NCI-H524 (cell line): ENCODE measurements around the gene DPP6.

ENCODE experiments used
- DNase-seq, 2 experiments: peaks; one replicate each; lab custom pipeline; 2025; lab: John Stamatoyannopoulos, UW

The DPP6 gene

DNA sequence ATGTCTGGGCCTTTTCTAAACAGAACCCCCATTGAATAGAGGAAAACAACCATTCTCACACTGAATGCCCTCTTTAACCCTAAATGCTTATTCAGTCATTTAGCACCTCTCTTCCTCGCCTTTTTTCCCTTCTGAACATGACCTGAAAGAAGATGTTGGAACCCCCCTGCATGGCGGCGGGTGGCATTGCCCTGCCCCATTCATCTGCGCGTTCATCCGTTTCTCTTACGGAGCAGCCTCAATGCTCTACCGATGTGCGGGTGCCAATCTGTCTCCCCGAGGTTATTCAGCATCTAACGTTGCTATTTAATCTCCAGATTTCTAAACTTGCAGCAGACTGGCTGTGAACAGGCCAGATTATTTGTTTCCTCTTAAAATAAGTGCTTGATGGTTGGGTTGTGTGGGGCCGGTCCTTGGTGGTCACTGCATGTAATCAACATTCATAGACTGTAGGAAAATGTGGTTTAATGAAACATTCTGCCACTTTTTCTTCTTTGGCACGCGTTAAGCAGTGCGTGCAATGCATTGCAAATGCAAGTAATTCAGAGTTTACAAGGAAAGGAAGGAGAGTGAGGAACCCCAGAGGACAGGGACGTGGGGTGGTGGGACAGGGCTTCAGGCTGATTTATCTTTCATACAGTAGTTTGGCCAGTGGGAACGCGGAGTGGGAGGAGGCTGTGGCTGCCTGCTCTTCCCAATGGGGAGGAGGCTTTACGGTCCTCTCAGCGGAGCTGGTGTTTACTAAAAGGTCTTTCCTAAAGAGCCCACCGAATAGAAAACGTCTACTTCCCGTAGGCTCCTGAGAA lies 286.7 kb downstream of the DPP6 start:
- no peak for DNase-seq

DNA sequence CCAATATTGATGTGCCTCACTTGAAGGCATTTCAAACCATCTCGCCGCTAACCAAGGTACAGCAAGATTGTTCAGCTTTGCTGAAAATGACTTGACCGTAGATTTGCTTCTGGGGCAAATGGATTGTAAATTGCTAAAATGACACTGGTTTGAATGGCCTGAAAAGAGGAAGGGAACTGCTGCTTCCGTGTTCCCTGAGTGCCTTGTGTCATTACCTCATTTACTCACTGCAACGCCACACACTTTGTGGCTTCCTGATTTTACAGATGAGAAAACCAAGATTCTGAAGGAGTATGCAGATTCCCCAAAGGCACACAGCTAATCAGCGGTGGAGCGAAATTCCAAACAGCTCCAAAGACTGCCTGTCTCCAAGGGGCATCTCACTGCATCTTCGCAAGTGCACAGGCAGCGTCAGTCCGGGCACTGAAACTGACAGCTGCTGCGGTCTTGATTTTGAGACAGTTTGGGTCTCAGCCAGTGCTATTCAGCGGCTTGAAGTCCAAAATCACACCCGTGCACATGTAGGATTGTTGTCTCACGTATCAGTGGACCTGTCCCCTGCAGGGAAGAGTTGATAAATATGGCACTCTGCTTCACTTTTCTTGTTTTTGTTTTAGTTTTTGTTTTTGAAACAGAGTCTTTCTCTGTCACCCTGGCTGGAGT lies 290.9 kb downstream of the DPP6 start:
- DNase-seq: peak in 1 of 2 experiments; percentile 37

DNA sequence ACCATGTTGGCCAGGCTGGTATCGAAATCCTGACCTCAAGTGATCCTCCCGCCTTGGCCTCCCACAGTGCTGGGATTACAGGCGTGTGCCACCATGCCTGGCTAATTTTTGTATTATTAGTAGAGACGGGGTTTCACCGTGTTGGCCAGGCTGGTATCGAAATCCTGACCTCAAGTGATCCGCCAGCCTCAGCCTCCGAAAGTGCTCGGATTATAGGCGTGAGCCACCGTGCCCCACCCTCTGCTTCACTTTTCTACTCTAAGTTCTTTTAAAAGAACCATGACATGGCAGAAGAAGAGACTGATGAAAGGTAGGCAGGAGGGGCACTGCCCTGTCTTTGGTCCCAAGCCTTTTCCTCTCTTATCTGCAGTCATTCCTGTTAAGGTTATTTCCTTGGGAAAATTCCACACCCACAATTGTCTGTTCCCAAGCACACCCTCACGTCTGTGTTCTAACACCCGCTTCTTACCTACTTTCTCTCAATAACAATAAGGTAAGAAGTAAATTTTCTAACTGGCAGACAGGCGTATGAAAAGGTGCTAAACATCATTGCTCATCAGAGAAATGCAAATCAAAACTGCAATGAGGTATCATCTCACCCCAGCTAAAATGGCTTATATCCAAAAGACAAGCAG lies 291.7 kb downstream of the DPP6 start:
- no peak for DNase-seq

DNA sequence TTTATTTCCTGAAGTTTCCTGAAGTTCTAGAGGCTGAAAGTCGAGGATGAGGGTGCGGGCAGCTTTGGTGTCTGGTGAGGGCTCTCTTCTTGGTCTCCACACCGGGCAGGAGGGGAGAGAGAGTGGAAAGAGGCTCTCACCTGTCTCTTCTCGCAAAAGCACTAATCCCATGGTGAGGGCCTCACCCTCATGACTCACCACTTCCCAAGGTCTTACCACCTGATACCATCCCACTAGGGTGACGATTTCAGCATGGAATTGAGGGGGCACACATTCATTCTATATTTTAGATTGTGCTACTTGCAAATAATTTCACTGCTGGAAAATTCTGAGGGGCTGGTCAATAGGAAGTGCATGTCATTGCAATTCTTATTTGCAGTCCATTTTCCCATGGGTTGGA lies 292.9 kb downstream of the DPP6 start:
- DNase-seq: no peak

DNA sequence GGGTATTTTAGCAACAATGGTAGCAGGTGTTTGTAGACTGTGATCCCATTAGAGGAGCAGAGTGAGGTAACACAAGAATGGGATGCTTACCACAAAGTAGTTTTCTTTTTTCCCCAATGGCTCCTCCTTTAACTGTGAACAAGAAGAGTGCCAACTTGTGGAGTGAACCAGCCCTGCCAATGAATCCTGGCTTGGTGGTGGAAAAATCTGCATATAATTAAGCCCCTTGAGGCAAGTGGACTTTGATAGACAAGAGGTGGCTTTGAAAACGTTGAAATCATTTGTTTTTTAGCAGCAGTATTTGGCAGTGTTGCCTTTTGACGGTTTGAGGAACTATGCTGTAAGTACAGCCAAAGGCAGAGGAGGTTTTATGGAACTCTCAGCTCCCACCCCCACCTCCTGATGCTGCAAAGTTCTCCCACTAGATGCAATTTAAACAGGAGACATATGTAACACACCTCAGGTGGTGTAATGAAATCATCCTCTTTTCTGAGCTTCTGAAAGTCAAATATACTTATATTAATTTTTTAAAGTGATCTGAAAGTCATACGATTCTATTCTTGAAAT lies 295.6 kb downstream of the DPP6 start:
- no peak for DNase-seq

DNA sequence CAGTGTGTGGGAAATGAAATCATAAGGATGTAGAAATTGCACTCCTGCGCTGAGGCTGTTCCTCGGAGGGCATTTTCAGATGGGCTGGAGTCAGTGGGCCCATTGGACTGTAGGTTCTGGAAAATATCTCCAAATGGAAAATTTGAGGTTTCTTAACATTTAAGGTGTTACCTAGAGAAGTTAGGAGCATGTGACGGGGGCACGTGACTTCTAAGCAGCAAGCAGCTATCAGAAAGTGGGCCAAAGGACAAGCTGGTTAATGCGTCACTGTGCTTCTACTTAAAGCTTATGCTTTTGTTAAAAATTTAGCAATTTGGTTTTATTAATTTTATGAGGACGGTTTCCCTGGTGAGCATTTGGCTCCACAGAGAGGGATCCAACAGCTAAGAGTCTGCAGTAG lies 298.7 kb downstream of the DPP6 start:
- DNase-seq: no peak

DNA sequence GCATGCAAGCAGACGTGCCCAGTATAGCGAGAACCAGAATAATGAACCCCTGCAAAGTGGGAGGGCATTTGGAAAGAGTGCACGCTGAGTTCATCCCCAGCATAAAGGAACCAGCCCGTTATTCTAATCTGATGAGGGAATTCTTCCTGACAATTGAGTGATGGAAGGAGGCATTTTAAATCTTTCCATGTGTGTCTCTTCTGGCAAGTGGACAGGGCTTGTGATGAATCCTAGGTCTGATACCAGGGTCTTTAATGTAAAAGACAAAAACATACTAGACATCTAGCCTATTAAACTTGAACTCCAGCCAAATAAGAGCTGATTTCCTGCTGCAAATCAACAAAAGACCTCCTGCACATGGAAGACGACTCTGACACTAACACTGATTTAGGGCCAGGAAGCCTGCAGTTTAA lies 301.2 kb downstream of the DPP6 start:
- DNase-seq: no peak

- DNase-seq: no peak
These were observed 312.0 kb downstream of the DPP6 start for GRCh38 chr7:154364170-154364569.

- no peak for DNase-seq
These were observed 319.2 kb downstream of the DPP6 start for GRCh38 chr7:154371424-154371823.

- peak in 1 of 2 experiments; percentile 9 for DNase-seq
These were observed 319.9 kb downstream of the DPP6 start for GRCh38 chr7:154372011-154372601.

- no peak for DNase-seq
These were observed 321.8 kb downstream of the DPP6 start for GRCh38 chr7:154373956-154374355.

DNA sequence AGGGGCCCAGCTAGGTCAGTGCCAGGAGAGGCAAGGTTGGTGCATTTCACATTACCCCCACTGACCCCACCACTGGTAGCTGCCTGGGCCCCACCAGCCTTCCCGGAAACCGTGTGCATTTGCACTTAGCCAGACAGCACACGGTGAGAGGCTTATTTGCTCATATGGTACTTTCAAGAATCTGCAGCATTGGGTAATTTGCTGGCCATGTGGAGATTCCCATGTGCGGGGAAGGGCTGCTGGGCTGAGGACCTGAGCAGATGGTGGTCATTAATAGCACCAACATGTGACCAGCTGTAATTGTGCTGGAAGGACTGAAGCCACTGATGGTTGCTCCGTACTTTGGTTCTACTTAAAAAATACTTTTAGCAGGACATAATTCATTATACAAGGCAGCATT lies 323.8 kb downstream of the DPP6 start:
- peak; percentile 72 to 93 for DNase-seq

- DNase-seq: no peak
These were observed 328.6 kb downstream of the DPP6 start for GRCh38 chr7:154380771-154381170.

GRCh38 chr7:154383045-154383444 lies 330.8 kb downstream of the DPP6 start:
- no peak for DNase-seq

DNA sequence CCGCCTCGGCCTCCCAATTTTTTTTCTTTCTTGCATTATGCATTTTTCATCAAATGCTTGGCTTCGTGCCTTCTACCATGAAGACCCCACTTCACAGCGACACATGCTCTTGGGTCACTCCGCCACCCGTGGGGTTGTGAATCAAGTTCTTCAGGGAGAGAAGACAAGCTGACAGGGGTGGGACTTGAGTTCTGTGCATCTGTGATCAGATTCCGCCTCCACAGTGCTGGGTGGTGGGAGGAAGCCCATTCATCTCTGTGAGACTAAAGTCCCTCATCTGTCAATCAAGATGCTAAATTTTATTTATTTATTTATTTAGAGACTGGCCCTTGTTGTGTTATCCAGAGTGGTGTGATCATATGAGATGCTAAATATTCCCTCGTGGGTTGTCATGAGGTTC lies 333.0 kb downstream of the DPP6 start:
- no peak for DNase-seq

DNA sequence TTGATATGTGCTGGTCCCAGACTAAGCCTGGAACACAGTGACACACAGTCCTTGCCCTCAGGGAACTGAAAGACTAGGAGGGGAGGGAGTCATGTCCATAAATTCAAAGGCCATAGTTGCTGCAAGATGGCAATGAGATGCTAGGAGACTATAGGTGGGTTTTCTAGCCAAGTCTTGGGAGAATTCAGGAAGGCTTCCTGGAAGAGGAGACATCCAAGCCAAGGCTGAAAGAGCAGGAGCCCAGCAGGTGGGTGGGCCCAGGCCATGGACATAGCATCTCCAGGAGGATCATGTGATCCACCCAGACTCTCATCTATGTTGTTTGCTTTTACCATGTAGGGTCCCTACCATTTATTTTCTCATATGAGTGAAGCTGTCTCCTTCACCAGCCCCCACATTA lies 335.1 kb downstream of the DPP6 start:
- DNase-seq: no peak

- no peak for DNase-seq
These were observed 336.2 kb downstream of the DPP6 start for GRCh38 chr7:154388412-154388811.

DNA sequence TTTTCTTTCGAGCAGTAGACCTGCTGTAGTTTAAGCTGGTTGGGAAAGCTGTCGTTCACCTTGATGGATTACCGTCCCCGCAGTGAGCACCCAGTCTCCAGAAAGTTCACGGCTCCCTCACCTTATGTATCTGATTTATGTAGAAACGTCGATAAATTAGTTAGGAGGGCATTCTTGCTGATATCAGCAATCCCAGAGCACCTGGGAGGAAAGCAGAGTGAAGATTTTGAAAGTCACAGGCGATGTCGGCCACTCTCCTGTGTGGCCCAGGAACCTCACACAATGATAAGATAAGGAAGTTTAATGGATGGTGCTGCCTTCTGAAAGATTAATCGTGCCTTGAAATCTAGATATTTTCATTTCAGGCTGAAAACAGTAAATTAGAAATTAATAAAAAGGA lies 336.8 kb downstream of the DPP6 start:
- DNase-seq: no peak

DNA sequence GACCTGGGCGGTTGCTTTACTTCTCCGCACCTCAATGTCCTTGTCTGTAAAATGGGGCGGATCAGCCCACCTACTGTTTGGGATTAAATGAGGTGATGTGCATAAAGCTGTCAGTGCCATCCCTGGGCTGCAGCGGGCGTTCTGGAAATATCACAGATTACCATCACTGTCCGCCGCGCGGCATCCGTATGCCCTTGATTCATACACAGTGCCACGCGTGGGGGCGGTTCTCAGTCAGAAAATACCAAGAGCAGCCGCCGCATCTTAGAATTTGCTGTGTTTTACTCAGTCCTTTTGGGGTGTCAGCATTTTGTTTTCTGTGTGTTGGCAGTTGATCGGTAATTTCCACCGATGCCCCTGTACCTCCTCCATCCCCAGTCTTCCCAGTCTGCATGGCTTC lies 338.8 kb downstream of the DPP6 start:
- DNase-seq: no peak

- DNase-seq: no peak
These were observed 342.6 kb downstream of the DPP6 start for GRCh38 chr7:154394804-154395203.

- DNase-seq: no peak
These were observed 354.1 kb downstream of the DPP6 start for GRCh38 chr7:154406312-154406711.

- DNase-seq: no peak
These were observed 357.6 kb downstream of the DPP6 start for GRCh38 chr7:154409703-154410311.
